GM23338 (cell line): ENCODE results near the gene PLEKHA7.

Experiments
- EZH2phosphoT487 ChIP-seq: fragments of 200-600 bp; sonication (generic); IDR thresholded peaks from one replicate; pipeline ENCODE4 v1.8.1; 2018; ENCODE audit warnings: antibody characterized with exemption; ENCODE audit not compliant: unreplicated experiment
- POLR2AphosphoS5 ChIP-seq: IDR thresholded peaks from 2 replicates; pipeline ENCODE4 v1.6.1; 2016; ENCODE audit warnings: antibody characterized with exemption, low read depth
- TF ChIP-seq, protein P1 (sequence below), 2 experiments: fragments of 200-600 bp in 1 of 2; sonication (generic) in 1 of 2; conservative IDR thresholded peaks; 2 replicates each; pipeline versions ENCODE4 v1.5.1 to v1.6.1; 2016 to 2017; ENCODE audit warnings: antibody characterized with exemption in 2 of 2, low read depth in 2 of 2, mild to moderate bottlenecking in 2 of 2, moderate library complexity in 1 of 2
- TF ChIP-seq, protein P2 (sequence below): IDR thresholded peaks from one replicate; pipeline ENCODE4 v1.6.1; 2018; ENCODE audit warnings: antibody characterized with exemption; ENCODE audit not compliant: unreplicated experiment

DNA sequence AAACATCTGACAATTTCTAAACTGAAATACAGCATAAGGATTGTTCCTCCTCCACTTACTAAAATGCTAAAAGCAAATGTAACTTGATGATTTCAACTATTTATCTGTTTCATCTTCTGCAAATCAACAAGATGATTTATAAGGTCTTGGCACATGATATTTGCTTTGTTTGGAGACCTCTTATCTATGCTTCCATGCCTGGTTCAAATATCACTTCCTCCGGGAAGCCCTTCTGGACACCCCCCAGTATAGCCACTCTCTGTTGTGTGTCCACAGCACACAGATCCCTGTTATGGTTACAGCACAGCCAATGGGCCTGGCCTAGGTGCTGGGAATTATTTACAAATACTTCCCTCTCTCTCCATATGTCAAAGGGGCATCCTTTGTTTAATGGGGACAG is 160.9 kb downstream of the PLEKHA7 start:
- TF ChIP-seq, protein P1, sequence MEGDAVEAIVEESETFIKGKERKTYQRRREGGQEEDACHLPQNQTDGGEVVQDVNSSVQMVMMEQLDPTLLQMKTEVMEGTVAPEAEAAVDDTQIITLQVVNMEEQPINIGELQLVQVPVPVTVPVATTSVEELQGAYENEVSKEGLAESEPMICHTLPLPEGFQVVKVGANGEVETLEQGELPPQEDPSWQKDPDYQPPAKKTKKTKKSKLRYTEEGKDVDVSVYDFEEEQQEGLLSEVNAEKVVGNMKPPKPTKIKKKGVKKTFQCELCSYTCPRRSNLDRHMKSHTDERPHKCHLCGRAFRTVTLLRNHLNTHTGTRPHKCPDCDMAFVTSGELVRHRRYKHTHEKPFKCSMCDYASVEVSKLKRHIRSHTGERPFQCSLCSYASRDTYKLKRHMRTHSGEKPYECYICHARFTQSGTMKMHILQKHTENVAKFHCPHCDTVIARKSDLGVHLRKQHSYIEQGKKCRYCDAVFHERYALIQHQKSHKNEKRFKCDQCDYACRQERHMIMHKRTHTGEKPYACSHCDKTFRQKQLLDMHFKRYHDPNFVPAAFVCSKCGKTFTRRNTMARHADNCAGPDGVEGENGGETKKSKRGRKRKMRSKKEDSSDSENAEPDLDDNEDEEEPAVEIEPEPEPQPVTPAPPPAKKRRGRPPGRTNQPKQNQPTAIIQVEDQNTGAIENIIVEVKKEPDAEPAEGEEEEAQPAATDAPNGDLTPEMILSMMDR (conservative IDR thresholded peaks at IDR 0.05; ENCODE audit: low read depth in 2 of 2), result no peak
- TF ChIP-seq, protein P2, sequence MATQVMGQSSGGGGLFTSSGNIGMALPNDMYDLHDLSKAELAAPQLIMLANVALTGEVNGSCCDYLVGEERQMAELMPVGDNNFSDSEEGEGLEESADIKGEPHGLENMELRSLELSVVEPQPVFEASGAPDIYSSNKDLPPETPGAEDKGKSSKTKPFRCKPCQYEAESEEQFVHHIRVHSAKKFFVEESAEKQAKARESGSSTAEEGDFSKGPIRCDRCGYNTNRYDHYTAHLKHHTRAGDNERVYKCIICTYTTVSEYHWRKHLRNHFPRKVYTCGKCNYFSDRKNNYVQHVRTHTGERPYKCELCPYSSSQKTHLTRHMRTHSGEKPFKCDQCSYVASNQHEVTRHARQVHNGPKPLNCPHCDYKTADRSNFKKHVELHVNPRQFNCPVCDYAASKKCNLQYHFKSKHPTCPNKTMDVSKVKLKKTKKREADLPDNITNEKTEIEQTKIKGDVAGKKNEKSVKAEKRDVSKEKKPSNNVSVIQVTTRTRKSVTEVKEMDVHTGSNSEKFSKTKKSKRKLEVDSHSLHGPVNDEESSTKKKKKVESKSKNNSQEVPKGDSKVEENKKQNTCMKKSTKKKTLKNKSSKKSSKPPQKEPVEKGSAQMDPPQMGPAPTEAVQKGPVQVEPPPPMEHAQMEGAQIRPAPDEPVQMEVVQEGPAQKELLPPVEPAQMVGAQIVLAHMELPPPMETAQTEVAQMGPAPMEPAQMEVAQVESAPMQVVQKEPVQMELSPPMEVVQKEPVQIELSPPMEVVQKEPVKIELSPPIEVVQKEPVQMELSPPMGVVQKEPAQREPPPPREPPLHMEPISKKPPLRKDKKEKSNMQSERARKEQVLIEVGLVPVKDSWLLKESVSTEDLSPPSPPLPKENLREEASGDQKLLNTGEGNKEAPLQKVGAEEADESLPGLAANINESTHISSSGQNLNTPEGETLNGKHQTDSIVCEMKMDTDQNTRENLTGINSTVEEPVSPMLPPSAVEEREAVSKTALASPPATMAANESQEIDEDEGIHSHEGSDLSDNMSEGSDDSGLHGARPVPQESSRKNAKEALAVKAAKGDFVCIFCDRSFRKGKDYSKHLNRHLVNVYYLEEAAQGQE, result no peak
- TF ChIP-seq POLR2AphosphoS5 (no peak), EZH2phosphoT487 (no peak)
